ENCODE data around the gene RANBP17.

DNA sequence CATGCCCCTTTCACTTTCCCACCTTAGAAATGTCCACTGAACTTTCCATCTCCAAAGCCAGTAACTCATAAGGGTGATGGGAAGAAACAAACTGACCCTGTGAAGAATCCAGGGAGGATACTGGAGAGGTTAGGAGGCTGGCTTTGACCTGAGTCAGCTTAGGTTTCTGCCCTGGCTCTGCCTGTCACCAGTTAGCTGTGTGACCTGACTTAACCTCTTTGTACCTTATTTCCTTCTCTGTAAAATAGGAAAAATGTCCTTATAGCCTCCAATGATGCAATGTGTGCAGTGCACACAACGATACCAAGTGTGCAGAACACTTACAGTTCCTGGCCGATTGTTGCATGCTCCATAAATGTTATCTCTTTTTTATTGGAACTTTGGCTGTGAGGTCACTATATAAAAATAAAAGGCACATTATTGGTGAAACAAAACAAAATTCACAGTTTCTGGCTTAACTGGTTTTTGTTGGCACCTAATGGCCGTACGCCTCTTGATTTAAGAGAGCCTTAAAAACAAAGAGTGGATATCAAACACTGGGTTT lies 40.5 kb upstream of the RANBP17 start:
- TF ChIP-seq, protein P1, sequence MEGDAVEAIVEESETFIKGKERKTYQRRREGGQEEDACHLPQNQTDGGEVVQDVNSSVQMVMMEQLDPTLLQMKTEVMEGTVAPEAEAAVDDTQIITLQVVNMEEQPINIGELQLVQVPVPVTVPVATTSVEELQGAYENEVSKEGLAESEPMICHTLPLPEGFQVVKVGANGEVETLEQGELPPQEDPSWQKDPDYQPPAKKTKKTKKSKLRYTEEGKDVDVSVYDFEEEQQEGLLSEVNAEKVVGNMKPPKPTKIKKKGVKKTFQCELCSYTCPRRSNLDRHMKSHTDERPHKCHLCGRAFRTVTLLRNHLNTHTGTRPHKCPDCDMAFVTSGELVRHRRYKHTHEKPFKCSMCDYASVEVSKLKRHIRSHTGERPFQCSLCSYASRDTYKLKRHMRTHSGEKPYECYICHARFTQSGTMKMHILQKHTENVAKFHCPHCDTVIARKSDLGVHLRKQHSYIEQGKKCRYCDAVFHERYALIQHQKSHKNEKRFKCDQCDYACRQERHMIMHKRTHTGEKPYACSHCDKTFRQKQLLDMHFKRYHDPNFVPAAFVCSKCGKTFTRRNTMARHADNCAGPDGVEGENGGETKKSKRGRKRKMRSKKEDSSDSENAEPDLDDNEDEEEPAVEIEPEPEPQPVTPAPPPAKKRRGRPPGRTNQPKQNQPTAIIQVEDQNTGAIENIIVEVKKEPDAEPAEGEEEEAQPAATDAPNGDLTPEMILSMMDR (IDR thresholded peaks at IDR 0.05) = no peak
- no peak for TF ChIP-seq POLR2A (IDR thresholded peaks at IDR 0.05)
- TF ChIP-seq EP300 (IDR thresholded peaks at IDR 0.05) = no peak
- TF ChIP-seq POLR2AphosphoS5 (IDR thresholded peaks at IDR 0.05) = no peak
